NCI-H1105 (cell line): ENCODE results near the gene CD38.

ENCODE experiments used
- DNase-seq: peaks from one replicate; lab custom pipeline; 2025; lab: John Stamatoyannopoulos, UW

The CD38 gene

GRCh38 chr4:15899511-15899910 is 121.4 kb downstream of the CD38 start:
- DNase-seq = no peak

- DNase-seq = no peak
Measured at GRCh38 chr4:15901007-15901406, 122.9 kb downstream of the CD38 start.

- no peak for DNase-seq
Measured at GRCh38 chr4:15901998-15902397, 123.9 kb downstream of the CD38 start.

GRCh38 chr4:15902746-15903145 is 124.6 kb downstream of the CD38 start:
- no peak for DNase-seq
